K562 (cell line): Measurements from ENCODE around the gene LCA5L. TPM values are rescaled to one million over a fixed set of nuclear protein-coding genes. Genes with fewer than 3 reads are reported as not detected.

Source experiments
- ARID4B ChIP-seq: sonication (generic); formaldehyde crosslinking; IDR thresholded peaks from 2 replicates; pipeline ENCODE4 v1.8.0; 2022; ENCODE audit warnings: mild to moderate bottlenecking, missing genetic modification reagents
- POLR2AphosphoS2 ChIP-seq: IDR thresholded peaks from 2 replicates; pipeline ENCODE4 v1.6.1; 2012; ENCODE audit warnings: low read length, improper control_type of control experiment
- RBM39 ChIP-seq: fragments of 200-400 bp; formaldehyde crosslinking; optimal IDR thresholded peaks from 2 replicates; pipeline ENCODE3; 2018; ENCODE audit warnings: low read depth, low read length
- TAF15 ChIP-seq: fragments of 200-400 bp; formaldehyde crosslinking; IDR thresholded peaks from 2 replicates; pipeline ENCODE4 v1.6.1; 2017; ENCODE audit warnings: mild to moderate bottlenecking, low read depth, low read length, moderate library complexity
- TFAM ChIP-seq: fragments of 250-450 bp; sonication (Bioruptor Pico); conservative IDR thresholded peaks from 2 replicates; pipeline ENCODE4 v1.5.0; 2021; ENCODE audit warnings: mild to moderate bottlenecking, moderate library complexity
- XRCC5 ChIP-seq: fragments of 200-400 bp; formaldehyde crosslinking; IDR thresholded peaks from 2 replicates; pipeline ENCODE4 v1.6.1; 2017; ENCODE audit warnings: low read depth, mild to moderate bottlenecking, low read length
- ZBTB12 ChIP-seq: fragments of 250-450 bp; sonication (Bioruptor Pico); IDR thresholded peaks from 2 replicates; pipeline ENCODE4 v1.4.0; 2020
- ZNF232 ChIP-seq: sonication (generic); formaldehyde crosslinking; IDR thresholded peaks from 2 replicates; pipeline ENCODE4 v1.8.0; 2022; ENCODE audit warnings: mild to moderate bottlenecking, missing genetic modification reagents
- ZNF551 ChIP-seq: fragments of 250-450 bp; sonication (Bioruptor Pico); IDR thresholded peaks from 2 replicates; pipeline ENCODE4 v1.5.0; 2021; ENCODE audit warnings: mild to moderate bottlenecking, moderate library complexity
- ZNF76 ChIP-seq: fragments of 250-450 bp; sonication (Bioruptor Pico); IDR thresholded peaks from 2 replicates; pipeline ENCODE4 v1.4.0; 2020; ENCODE audit warnings: mild to moderate bottlenecking, moderate library complexity, borderline replicate concordance
- ZNF77 ChIP-seq: fragments of 250-450 bp; sonication (Bioruptor Pico); IDR thresholded peaks from 2 replicates; pipeline ENCODE4 v1.5.0; 2020
- ZSCAN29 ChIP-seq: fragments of 450-650 bp; IDR thresholded peaks from 2 replicates; pipeline ENCODE4 v1.6.1; 2017
- polyA plus RNA-seq, 8 experiments: library from polyadenylated mRNA; depleted of rRNA in 4 of 8; stranded (reverse) in 5 of 8; unstranded in 3 of 8; fragments of >200 nt; fragmentation: Nextera tagmentation in 2 of 8; fragmentation: Illumina TruSeq in 1 of 8; extraction: Ambion mirVana in 2 of 8; extraction: Trizol in 1 of 8; gene quantifications; 2 replicates each; pipeline versions ENCODE4 v1.2.1 to v1.2.3, GENCODE V29; 2011 to 2014; ENCODE audit warnings: inconsistent platforms in 1 of 8, missing spikeins in 1 of 8
- total RNA-seq, 7 experiments: library from RNA; depleted of rRNA in 6 of 7; stranded (reverse); fragments of >200 nt in 6 of 7; fragmentation: Illumina TruSeq in 2 of 7; extraction: Trizol in 2 of 7; gene quantifications; 2 replicates each; pipeline versions ENCODE4 v1.2.1 to v1.2.3, GENCODE V29; 2011 to 2021; ENCODE audit warnings: low replicate concordance in 1 of 7
- TF ChIP-seq, protein P1 (sequence below): fragments of 200-800 bp; sonication (Bioruptor generic); IDR thresholded peaks from 2 replicates; pipeline ENCODE4 v1.6.1; 2017; ENCODE audit warnings: missing genetic modification characterization, missing compliant biosample characterization
- TF ChIP-seq, protein P2 (sequence below): sonication (generic); formaldehyde crosslinking; IDR thresholded peaks from 2 replicates; pipeline ENCODE4 v1.8.0; 2022; ENCODE audit warnings: mild to moderate bottlenecking, missing genetic modification reagents
- TF ChIP-seq, protein P3 (sequence below): fragments of 250-450 bp; sonication (Bioruptor Pico); IDR thresholded peaks from 2 replicates; pipeline ENCODE4 v1.8.0; 2021; ENCODE audit warnings: borderline replicate concordance, mild to moderate bottlenecking, moderate library complexity; ENCODE audit not compliant: poor library complexity, severe bottlenecking
- TF ChIP-seq, protein P4 (sequence below): fragments of 450-650 bp; formaldehyde crosslinking; IDR thresholded peaks from 2 replicates; pipeline ENCODE4 v1.4.0; 2020; ENCODE audit warnings: mild to moderate bottlenecking

Gene LCA5L
- total and polyA plus RNA-seq, 9 of the 15 experiments (the other 6 are each of a cell fraction or from before 2014, with no cell fraction given): 1.8 to 4.9 (median 3.8) TPM

DNA sequence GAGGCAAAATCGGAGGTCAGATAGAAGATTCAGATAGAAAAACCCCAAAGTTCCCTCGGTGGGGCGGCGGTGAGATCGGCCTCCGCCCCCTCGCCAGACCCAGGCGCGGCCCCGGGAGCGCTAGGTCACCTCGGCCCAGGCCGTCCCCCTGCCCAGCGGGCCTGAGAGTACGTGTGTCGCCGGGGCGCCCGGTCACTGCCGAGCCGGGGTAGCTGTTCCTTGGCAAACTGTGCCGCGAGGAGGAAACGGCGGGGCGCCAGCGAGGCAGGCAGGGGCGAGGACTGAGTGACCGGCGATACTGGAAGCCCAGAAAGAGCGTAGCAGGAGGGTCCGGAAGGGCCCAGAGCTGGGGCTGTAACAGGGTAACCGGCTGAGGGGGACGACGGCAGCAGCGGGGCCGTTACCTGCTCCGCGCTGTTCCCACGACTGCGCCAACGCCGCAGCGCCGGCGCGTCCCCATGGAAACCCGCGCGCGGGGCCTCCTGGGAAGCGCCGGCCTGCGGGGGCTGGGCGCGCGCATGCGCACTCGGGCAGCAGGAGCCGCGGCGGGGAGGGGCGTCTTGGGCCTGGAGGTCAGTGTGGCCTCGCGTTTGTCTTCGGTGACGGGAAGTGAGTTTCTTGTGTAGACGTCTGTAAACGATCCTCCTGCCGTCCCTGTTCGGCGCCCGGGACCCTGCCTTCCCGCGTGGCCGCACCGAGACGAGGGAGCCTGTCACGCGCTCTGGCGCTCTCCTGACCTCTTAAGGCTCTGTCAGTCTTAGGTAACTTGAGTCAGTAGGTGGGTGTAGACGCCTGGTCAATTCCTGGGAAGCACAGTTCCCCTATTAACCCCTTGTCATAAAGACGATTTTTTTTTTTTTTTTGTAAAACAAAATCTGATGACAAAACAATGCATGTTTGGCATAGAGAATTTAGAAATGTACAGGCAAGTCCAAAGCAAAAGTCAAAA lies at the start of gene LCA5L (continued):
- TF ChIP-seq ARID4B (CRISPR knock-in tag) (peak; percentile 82), ZNF551 (CRISPR knock-in tag) (no peak), ZNF232 (no peak), ZNF77 (no peak), ZSCAN29 (peak; percentile 99), XRCC5 (no peak), TAF15 (no peak), ZBTB12 (CRISPR knock-in tag) (peak; percentile 26; the same call in 1 of the 2 replicates), POLR2AphosphoS2 (no peak), TFAM (CRISPR knock-in tag) (no peak), ZNF76 (CRISPR knock-in tag) (no peak; the same call in 1 of the 2 replicates), RBM39 (no peak)
- TF ChIP-seq, protein P1, sequence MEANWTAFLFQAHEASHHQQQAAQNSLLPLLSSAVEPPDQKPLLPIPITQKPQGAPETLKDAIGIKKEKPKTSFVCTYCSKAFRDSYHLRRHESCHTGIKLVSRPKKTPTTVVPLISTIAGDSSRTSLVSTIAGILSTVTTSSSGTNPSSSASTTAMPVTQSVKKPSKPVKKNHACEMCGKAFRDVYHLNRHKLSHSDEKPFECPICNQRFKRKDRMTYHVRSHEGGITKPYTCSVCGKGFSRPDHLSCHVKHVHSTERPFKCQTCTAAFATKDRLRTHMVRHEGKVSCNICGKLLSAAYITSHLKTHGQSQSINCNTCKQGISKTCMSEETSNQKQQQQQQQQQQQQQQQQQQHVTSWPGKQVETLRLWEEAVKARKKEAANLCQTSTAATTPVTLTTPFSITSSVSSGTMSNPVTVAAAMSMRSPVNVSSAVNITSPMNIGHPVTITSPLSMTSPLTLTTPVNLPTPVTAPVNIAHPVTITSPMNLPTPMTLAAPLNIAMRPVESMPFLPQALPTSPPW (CRISPR knock-in tag): peak; percentile 94
- TF ChIP-seq, protein P2, sequence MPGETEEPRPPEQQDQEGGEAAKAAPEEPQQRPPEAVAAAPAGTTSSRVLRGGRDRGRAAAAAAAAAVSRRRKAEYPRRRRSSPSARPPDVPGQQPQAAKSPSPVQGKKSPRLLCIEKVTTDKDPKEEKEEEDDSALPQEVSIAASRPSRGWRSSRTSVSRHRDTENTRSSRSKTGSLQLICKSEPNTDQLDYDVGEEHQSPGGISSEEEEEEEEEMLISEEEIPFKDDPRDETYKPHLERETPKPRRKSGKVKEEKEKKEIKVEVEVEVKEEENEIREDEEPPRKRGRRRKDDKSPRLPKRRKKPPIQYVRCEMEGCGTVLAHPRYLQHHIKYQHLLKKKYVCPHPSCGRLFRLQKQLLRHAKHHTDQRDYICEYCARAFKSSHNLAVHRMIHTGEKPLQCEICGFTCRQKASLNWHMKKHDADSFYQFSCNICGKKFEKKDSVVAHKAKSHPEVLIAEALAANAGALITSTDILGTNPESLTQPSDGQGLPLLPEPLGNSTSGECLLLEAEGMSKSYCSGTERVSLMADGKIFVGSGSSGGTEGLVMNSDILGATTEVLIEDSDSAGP (CRISPR knock-in tag): no peak
- TF ChIP-seq, protein P3, sequence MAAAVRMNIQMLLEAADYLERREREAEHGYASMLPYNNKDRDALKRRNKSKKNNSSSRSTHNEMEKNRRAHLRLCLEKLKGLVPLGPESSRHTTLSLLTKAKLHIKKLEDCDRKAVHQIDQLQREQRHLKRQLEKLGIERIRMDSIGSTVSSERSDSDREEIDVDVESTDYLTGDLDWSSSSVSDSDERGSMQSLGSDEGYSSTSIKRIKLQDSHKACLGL (CRISPR knock-in tag): no peak
- TF ChIP-seq, protein P4, sequence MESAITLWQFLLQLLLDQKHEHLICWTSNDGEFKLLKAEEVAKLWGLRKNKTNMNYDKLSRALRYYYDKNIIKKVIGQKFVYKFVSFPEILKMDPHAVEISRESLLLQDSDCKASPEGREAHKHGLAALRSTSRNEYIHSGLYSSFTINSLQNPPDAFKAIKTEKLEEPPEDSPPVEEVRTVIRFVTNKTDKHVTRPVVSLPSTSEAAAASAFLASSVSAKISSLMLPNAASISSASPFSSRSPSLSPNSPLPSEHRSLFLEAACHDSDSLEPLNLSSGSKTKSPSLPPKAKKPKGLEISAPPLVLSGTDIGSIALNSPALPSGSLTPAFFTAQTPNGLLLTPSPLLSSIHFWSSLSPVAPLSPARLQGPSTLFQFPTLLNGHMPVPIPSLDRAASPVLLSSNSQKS (CRISPR knock-in tag): no peak
